HUES64 (cell line): ENCODE measurements around the gene NEB.
"Not testable (repeated sequence)": the region's sequence is repeated elsewhere in the genome, so short reads cannot be mapped to it uniquely, and the experiment has no call there.

Experiments used
- H3K27ac ChIP-seq: 2 replicates; pipeline ENCODE4 v1.7.0; 2013; ENCODE audit warnings: low read depth, low read length, inconsistent platforms
- H3K27me3 ChIP-seq: 2 replicates; pipeline ENCODE4 v1.6.1; 2013; ENCODE audit warnings: mild to moderate bottlenecking, low read length; ENCODE audit not compliant: insufficient read depth
- H3K36me3 ChIP-seq: 2 replicates; pipeline ENCODE4 v1.6.1; 2013; ENCODE audit warnings: mild to moderate bottlenecking, low read length; ENCODE audit not compliant: insufficient read depth
- H3K4me1 ChIP-seq: 2 replicates; pipeline ENCODE4 v1.6.1; 2013; ENCODE audit warnings: mild to moderate bottlenecking, low read length, moderate library complexity; ENCODE audit not compliant: insufficient read depth
- H3K4me3 ChIP-seq: 2 replicates; pipeline ENCODE4 v1.5.1; 2013; ENCODE audit warnings: mild to moderate bottlenecking, low read length, moderate library complexity
- H3K9ac ChIP-seq: 2 replicates; pipeline ENCODE4 v1.6.1; 2013; ENCODE audit warnings: mild to moderate bottlenecking, low read depth, low read length
- H3K9me3 ChIP-seq: 2 replicates; pipeline ENCODE4 v1.6.1; 2013; ENCODE audit warnings: low read depth, low read length; ENCODE audit not compliant: insufficient read depth
- WGBS: fragments of 150-250, 120-280 bp; methylation state at CpG from one replicate; pipeline ENCODE4 v1.1.7; 2013; ENCODE audit warnings: missing lambda C conversion rate; 5-methylcytosine and 5-hydroxymethylcytosine counted together

Gene NEB

DNA sequence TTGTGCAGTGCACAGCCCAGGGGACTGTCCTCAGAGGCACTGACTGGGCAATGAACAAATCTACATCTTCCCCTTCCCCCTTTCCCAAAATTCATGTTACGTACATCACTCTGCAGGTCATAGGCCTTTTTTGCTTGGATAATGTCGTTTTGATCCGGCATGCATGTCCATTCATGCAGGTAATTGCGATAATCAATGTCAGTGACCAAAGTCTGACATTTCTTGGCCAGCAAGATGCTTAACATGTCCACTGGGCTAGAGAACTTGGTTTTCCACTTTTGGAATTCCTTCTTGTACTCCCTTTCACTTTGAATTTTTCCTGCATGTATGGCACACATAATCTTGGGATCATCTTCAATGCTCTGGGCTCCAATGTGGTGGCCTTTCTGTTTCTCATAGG, 124.6 kb downstream of the NEB start:
- H3K4me1 ChIP-seq: no peaks in the 10 kb centered on the region
- no peak overlapping the region for H3K4me3 ChIP-seq
- no peaks in the 10 kb centered on the region for H3K27me3 ChIP-seq
- 98% methylated on average over 4 of the region's 4 CpGs for WGBS
- H3K36me3 ChIP-seq: no peaks in the 10 kb centered on the region
- no peak overlapping the region for H3K27ac ChIP-seq
- no peak overlapping the region for H3K9ac ChIP-seq
- H3K9me3 ChIP-seq: no peaks in the 10 kb centered on the region

DNA sequence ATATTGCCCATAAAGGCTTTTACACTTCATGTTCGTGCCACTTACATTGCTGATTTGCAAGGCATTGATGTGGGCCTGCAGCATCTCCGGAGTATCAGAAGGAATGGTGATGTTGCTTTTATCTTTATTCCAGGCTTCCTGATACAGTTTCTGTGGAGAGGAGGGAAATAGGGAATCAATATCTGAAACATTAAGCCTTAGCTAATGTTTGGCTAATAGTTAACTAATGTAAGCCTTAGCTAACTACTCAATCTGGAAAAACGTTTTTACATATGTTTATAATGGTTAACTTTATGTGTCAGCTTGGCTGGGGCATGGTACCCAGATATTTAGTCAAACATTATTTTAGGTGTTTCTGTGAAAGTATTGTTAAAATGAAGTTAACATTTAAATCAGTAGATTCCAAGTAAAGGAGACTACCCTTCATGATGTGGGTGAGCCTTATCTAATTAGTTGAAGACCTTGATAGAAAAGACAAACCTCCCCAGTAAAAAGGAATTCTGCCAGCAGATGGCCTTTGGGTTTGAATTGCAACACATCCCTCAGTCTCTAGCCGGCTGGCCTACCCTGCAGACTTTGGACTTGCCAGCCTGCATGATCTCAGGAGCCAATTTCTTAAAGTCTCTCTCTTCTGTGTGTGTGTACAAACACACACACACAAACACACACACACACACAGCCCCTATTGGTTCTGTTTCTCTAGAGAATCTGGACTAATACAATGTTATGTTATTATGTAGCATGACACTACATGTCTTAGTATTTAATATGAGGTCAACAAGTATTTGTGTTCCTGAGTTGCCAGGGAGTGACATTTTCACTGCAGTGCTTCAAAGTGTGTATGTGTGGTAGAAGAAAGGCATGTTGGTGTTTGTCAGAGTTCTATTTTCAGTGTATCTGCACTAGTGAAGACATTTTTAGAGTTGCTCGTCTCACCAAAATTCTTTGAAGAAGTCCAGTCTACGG, 126.5 kb downstream of the NEB start:
- not testable (repeated sequence) for H3K9me3 ChIP-seq, H3K27me3 ChIP-seq, H3K4me1 ChIP-seq, H3K27ac ChIP-seq, H3K9ac ChIP-seq, H3K36me3 ChIP-seq, H3K4me3 ChIP-seq
- WGBS: no CpG with 5 or more reads among the region's 6 CpGs

DNA sequence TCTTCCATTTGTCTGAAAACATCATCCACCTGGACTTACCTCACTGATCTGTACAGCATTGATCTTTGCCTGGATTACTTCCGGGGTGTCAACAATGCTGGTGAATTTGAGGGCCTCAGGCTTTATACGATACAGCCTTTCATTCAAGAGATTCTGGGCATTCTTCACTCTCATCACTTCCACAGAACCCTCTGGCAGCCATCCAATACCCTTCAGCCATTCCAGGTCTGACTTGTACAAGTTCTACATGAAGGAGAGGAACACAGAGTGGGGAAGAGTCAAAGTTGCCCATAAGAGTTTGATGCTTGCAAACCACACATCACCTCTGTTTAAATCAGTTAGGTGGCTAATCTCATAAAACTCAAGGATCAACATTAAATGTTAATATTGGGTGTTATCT, 130.7 kb downstream of the NEB start:
- H3K4me3 ChIP-seq, H3K27me3 ChIP-seq, H3K9me3 ChIP-seq, H3K36me3 ChIP-seq, H3K27ac ChIP-seq, H3K4me1 ChIP-seq, H3K9ac ChIP-seq: not testable (repeated sequence)
- WGBS: no CpG with 5 or more reads among the region's 2 CpGs

DNA sequence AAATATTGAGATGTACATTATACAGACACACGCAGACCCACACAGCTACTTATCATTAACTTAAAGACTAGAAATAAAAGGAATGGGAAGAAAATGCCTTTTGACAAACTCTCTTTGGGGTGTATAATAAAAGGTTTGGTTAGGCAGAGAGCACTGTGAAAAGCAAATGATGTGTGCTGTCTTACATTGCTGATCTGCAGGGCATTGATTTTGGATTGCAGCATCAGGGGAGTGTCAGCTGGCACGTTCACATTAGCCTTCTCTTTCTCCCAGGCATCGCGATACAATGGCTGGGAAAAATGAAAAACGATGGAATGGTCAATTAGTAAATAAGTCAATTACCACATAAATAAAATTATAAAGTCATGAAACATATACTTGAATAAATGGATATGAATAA, 131.9 kb downstream of the NEB start:
- H3K36me3 ChIP-seq, H3K9me3 ChIP-seq, H3K4me1 ChIP-seq, H3K27ac ChIP-seq, H3K27me3 ChIP-seq, H3K9ac ChIP-seq, H3K4me3 ChIP-seq: not testable (repeated sequence)
- no CpG with 5 or more reads among the region's 5 CpGs for WGBS

DNA sequence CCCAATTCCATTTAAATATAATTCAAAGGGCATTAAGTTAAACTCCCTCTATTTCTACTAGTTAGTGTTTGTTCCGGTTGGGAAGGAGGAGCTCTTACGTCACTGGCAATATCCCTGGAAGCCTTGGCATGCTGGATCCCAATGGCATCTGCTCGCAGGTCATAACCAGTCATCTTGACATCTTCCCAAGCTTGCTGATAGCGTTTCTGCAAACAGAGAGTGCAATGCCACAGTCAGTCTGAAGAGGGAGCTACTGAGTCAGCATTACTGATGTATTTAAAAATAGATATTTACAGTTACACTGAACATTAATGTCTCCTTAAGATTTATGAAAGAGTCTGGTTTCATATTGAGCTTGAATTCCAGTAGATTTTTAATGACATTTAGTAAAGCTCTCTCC, 132.5 kb downstream of the NEB start:
- not testable (repeated sequence) for H3K9ac ChIP-seq, H3K27me3 ChIP-seq, H3K36me3 ChIP-seq, H3K27ac ChIP-seq, H3K4me1 ChIP-seq, H3K4me3 ChIP-seq, H3K9me3 ChIP-seq
- no CpG with 5 or more reads among the region's 4 CpGs for WGBS

DNA sequence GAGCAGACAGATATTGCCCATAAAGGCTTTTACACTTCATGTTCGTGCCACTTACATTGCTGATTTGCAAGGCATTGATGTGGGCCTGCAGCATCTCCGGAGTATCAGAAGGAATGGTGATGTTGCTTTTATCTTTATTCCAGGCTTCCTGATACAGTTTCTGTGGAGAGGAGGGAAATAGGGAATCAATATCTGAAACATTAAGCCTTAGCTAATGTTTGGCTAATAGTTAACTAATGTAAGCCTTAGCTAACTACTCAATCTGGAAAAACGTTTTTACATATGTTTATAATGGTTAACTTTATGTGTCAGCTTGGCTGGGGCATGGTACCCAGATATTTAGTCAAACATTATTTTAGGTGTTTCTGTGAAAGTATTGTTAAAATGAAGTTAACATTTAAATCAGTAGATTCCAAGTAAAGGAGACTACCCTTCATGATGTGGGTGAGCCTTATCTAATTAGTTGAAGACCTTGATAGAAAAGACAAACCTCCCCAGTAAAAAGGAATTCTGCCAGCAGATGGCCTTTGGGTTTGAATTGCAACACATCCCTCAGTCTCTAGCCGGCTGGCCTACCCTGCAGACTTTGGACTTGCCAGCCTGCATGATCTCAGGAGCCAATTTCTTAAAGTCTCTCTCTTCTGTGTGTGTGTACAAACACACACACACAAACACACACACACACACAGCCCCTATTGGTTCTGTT, 137.2 kb downstream of the NEB start:
- H3K4me1 ChIP-seq, H3K27me3 ChIP-seq, H3K9me3 ChIP-seq, H3K36me3 ChIP-seq, H3K4me3 ChIP-seq, H3K27ac ChIP-seq, H3K9ac ChIP-seq: not testable (repeated sequence)
- no CpG with 5 or more reads among the region's 4 CpGs for WGBS

DNA sequence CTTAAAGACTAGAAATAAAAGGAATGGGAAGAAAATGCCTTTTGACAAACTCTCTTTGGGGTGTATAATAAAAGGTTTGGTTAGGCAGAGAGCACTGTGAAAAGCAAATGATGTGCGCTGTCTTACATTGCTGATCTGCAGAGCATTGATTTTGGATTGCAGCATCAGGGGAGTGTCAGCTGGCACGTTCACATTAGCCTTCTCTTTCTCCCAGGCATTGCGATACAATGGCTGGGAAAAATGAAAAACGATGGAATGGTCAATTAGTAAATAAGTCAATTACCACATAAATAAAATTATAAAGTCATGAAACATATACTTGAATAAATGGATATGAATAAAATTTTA, 142.4 kb downstream of the NEB start:
- H3K36me3 ChIP-seq, H3K27me3 ChIP-seq, H3K9ac ChIP-seq, H3K27ac ChIP-seq, H3K9me3 ChIP-seq, H3K4me3 ChIP-seq, H3K4me1 ChIP-seq: not testable (repeated sequence)
- 95% methylated on average over 1 of the region's 4 CpGs for WGBS

DNA sequence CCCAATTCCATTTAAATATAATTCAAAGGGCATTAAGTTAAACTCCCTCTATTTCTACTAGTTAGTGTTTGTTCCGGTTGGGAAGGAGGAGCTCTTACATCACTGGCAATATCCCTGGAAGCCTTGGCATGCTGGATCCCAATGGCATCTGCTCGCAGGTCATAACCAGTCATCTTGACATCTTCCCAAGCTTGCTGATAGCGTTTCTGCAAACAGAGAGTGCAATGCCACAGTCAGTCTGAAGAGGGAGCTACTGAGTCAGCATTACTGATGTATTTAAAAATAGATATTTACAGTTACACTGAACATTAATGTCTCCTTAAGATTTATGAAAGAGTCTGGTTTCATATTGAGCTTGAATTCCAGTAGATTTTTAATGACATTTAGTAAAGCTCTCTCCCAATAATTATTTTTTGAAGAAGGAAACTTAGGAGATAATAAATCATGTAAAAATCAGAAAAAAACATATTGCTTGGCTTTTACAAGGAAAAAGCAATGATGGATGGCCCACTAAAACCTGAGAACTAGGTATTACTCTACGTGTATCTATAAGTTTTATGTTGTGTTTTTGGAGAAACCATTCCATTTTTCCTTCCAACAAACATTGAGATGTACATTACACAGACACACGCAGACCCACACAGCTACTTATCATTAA, 142.9 kb downstream of the NEB start:
- WGBS: no CpG with 5 or more reads among the region's 5 CpGs
- not testable (repeated sequence) for H3K4me1 ChIP-seq, H3K27me3 ChIP-seq, H3K4me3 ChIP-seq, H3K27ac ChIP-seq, H3K9me3 ChIP-seq, H3K9ac ChIP-seq, H3K36me3 ChIP-seq

DNA sequence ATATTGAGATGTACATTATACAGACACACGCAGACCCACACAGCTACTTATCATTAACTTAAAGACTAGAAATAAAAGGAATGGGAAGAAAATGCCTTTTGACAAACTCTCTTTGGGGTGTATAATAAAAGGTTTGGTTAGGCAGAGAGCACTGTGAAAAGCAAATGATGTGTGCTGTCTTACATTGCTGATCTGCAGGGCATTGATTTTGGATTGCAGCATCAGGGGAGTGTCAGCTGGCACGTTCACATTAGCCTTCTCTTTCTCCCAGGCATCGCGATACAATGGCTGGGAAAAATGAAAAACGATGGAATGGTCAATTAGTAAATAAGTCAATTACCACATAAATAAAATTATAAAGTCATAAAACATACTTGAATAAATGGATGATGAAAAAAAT, 153.0 kb downstream of the NEB start:
- not testable (repeated sequence) for H3K9ac ChIP-seq, H3K27me3 ChIP-seq, H3K9me3 ChIP-seq, H3K36me3 ChIP-seq, H3K27ac ChIP-seq, H3K4me3 ChIP-seq, H3K4me1 ChIP-seq
- no CpG with 5 or more reads among the region's 5 CpGs for WGBS

DNA sequence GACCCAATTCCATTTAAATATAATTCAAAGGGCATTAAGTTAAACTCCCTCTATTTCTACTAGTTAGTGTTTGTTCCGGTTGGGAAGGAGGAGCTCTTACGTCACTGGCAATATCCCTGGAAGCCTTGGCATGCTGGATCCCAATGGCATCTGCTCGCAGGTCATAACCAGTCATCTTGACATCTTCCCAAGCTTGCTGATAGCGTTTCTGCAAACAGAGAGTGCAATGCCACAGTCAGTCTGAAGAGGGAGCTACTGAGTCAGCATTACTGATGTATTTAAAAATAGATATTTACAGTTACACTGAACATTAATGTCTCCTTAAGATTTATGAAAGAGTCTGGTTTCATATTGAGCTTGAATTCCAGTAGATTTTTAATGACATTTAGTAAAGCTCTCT, 153.6 kb downstream of the NEB start:
- no CpG with 5 or more reads among the region's 4 CpGs for WGBS
- H3K9me3 ChIP-seq, H3K36me3 ChIP-seq, H3K27ac ChIP-seq, H3K9ac ChIP-seq, H3K4me1 ChIP-seq, H3K27me3 ChIP-seq, H3K4me3 ChIP-seq: not testable (repeated sequence)

DNA sequence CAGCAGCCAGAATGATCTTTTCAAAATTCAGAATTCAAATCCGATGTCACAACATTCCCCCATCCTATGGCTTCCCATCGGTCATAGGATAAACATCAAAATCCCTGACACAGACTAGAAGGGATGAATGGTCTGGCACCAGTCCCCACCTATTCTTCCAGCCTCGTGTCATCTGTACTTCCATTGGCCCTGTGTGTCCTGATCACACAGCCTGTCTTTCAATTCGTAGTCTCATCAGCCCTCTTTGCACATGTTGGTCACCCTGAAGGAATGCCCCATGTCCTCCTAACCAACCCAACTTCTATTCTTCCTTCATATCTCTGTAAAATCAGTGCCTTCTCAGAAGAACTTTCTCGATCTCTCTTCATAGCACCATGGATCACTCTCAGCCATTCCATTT, 157.2 kb downstream of the NEB start:
- no peaks in the 10 kb centered on the region for H3K9me3 ChIP-seq
- no peak overlapping the region for H3K27ac ChIP-seq
- H3K9ac ChIP-seq: no peak overlapping the region
- no peaks in the 10 kb centered on the region for H3K4me1 ChIP-seq
- WGBS: 93% methylated on average over 5 of the region's 5 CpGs
- no peaks in the 10 kb centered on the region for H3K27me3 ChIP-seq
- no peaks in the 10 kb centered on the region for H3K36me3 ChIP-seq
- H3K4me3 ChIP-seq: no peak overlapping the region
